Heart left ventricle (tissue), 16 donors: ENCODE measurements around the gene SLC2A10. TPM values are rescaled to one million over a fixed set of nuclear protein-coding genes. Genes with fewer than 3 reads are reported as not detected.

Experiments
- ATAC-seq, 4 donors: fragments of 200-7000 bp; cut with Tn5 transposase; one replicate each; pipeline ENCODE4 v1.9.1; 2020 to 2022; ENCODE audit warnings: moderate library complexity in 4 of 4, mild to moderate bottlenecking in 3 of 4, moderate number of reproducible peaks in 1 of 4
- DNase-seq, 5 donors: peaks; one replicate each; pipeline ENCODE4 v3.0.0-alpha.2; 2020
- H3K27ac ChIP-seq, 12 donors: fragments of 200-600 bp; sonication (generic) in 4 of 12; one replicate each; pipeline versions ENCODE4 v1.5.0 to v1.8.0; 2016 to 2022; ENCODE audit warnings: mild to moderate bottlenecking in 2 of 12
- H3K27me3 ChIP-seq, 9 donors: fragments of 200-600 bp; sonication (generic) in 2 of 9; one replicate each; pipeline versions ENCODE4 v1.5.1 to v1.8.0; 2016 to 2022; ENCODE audit warnings: mild to moderate bottlenecking in 3 of 9
- H3K36me3 ChIP-seq, 9 donors: fragments of 200-600 bp; sonication (generic) in 2 of 9; one replicate each; pipeline versions ENCODE4 v1.5.0 to v1.8.0; 2018 to 2022; ENCODE audit warnings: mild to moderate bottlenecking in 2 of 9
- H3K4me1 ChIP-seq, 12 donors: fragments of 200-600 bp; sonication (generic) in 4 of 12; one replicate each; pipeline versions ENCODE4 v1.5.0 to v1.8.0; 2016 to 2022; ENCODE audit warnings: mild to moderate bottlenecking in 3 of 12
- H3K4me3 ChIP-seq, 12 donors: fragments of 200-600 bp; sonication (generic) in 4 of 12; one replicate each; pipeline versions ENCODE4 v1.5.0 to v1.8.0; 2017 to 2022; ENCODE audit warnings: mild to moderate bottlenecking in 9 of 12, moderate library complexity in 4 of 12
- H3K9me3 ChIP-seq, 12 donors: fragments of 200-600 bp; sonication (generic) in 4 of 12; one replicate each; pipeline versions ENCODE4 v1.5.0 to v1.8.0; 2016 to 2022; ENCODE audit warnings: mild to moderate bottlenecking in 1 of 12
- POLR2A ChIP-seq, 2 donors: fragments of 450-650 bp; IDR thresholded peaks; one replicate each; pipeline ENCODE4 v1.6.1; 2017; ENCODE audit warnings: antibody characterized with exemption in 2 of 2, mild to moderate bottlenecking in 2 of 2, moderate library complexity in 2 of 2
- WGBS, 4 donors: extraction: QIAGEN DNeasy Blood & Tissue Kit in 2 of 4; methylation state at CpG; one replicate each; pipeline versions ENCODE4 v1.1.5 to v1.1.7; 2013 to 2018; 5-methylcytosine and 5-hydroxymethylcytosine counted together
- intact Hi-C, 10 donors: fragments of 100-400 bp; cut with DNase I; formaldehyde crosslinking; loops; one replicate each; pipeline versions ENCODE4 v1.11.1 to v1.14.2; 2022
- polyA plus RNA-seq, 2 donors: library from polyadenylated mRNA; stranded (reverse); fragments of 200-250 nt; gene quantifications; one replicate each; pipeline ENCODE4 v1.2.3, GENCODE V29; 2013
- total RNA-seq, 9 donors: library from RNA; depleted of rRNA in 2 of 9; stranded (reverse); fragments of >200 nt in 2 of 9; fragmentation: NEBNext Ultra II Directional in 3 of 9; extraction: Animal tissue kit (Norgen Biotek cat#: 25700) in 3 of 9; gene quantifications; one replicate each; pipeline versions ENCODE4 v1.1.0 to v1.2.4, GENCODE V29; 2016 to 2023
- TF ChIP-seq, protein P1 (sequence below), 12 donors: fragments of 200-600 bp; sonication (generic) in 4 of 12; IDR thresholded peaks; one replicate each; pipeline versions ENCODE4 v1.5.0 to v1.8.0; 2018 to 2022; ENCODE audit warnings: antibody characterized with exemption in 12 of 12, mild to moderate bottlenecking in 5 of 12
- donor health status: ischemic (EF 13 %, LVEDD 7.1; RV severe dilation, severe dysfunction).
- donor health status: healthy with polysubstance abuse.
- donor health status: DM: no; HTN: yes; CAD: no.
- donor health status: DM: no; HTN: no; CAD: no.
- donor health status: ischemic (EF 25% LVEDD 6.9; RV normal size, moderate dysfunction).
- donor health status: ischemic (EF 25% LVEDD 5.7; RV mildly dilated, moderate dysfunction).
- donor health status: healthy.
- donor health status: DM: yes; HTN: yes; CAD: no.
- donor health status: ischemic (EF 35%, LVEDD 5.7; RV mildly dilated, moderate dysfunction).
- donor health status: nonischemic (EF 11% LVEDD 7.7; RV severe dilation, severe dysfunction).
- donor health status: DM: yes; HTN: yes; CAD: no.
- donor health status: PGD.
- donor health status: ischemic (EF 29% LVEDD 5.4; RV normal size, mild dysfunction).
- donor health status: nonischemic (EF 23%, LVEDD 6.1; RV moderate dilation, normal function).

Gene SLC2A10
- total and polyA plus RNA-seq, 11 donors: 1.4 to 6.3 (median 2.8) TPM

DNA sequence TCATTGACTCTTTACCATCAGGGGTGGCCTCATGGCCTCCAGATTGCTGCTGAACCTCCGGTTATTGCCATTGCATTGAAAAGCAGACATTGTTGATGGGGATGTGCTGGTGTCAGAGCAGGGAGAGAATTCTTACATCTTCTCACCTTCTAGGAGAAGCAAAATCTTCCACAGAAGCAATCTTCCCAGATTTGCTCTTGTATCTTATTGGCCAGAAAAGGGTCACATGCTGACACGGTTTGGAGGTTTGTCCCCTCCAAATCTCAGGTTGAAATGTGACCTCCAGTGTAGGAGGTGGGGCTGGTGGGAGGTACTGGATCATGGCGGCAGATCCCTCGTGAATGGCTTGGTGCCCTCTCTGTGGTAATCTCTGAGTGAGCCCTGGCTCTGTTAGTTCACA is 30.9 kb upstream of the SLC2A10 start:
- no peak for TF ChIP-seq POLR2A (IDR thresholded peaks at IDR 0.05)
- TF ChIP-seq, protein P1, sequence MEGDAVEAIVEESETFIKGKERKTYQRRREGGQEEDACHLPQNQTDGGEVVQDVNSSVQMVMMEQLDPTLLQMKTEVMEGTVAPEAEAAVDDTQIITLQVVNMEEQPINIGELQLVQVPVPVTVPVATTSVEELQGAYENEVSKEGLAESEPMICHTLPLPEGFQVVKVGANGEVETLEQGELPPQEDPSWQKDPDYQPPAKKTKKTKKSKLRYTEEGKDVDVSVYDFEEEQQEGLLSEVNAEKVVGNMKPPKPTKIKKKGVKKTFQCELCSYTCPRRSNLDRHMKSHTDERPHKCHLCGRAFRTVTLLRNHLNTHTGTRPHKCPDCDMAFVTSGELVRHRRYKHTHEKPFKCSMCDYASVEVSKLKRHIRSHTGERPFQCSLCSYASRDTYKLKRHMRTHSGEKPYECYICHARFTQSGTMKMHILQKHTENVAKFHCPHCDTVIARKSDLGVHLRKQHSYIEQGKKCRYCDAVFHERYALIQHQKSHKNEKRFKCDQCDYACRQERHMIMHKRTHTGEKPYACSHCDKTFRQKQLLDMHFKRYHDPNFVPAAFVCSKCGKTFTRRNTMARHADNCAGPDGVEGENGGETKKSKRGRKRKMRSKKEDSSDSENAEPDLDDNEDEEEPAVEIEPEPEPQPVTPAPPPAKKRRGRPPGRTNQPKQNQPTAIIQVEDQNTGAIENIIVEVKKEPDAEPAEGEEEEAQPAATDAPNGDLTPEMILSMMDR (IDR thresholded peaks at IDR 0.05): no peak
- Histone ChIP-seq H3K9me3 (no peaks in the 10 kb centered on the region), H3K4me3 (no peak overlapping the region), H3K27me3 (no peaks in the 10 kb centered on the region), H3K36me3 (no peaks in the 10 kb centered on the region), H3K4me1 (peaks cover 0 to 23% (median 13%) of the 10 kb centered on the region in 12 donors), H3K27ac (no peak overlapping the region)
- WGBS, 4 donors: 71 to 86% (median 77%) methylated on average over 4 of the region's 4 CpGs
- intact Hi-C loops: no loop called here
- DNase-seq (no peak), ATAC-seq (no peak)

DNA sequence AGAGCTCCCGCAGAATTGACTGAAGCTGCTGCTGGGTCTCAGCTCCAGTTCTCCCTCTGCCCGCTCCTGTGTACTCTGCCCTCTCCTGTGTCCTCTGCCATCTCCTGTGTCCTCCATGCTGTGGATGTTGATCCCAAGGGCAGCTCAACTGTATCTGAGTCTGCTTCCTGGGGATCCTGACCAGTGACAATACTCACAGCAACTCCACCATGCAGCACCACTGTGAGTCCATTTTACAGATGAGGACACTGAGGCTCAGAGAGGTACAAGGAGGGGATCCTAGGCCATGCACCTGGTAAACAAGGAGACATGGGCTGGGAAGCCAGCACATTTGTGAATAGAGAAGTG is 28.8 kb upstream of the SLC2A10 start:
- TF ChIP-seq, protein P1 (IDR thresholded peaks at IDR 0.05): no peak
- TF ChIP-seq POLR2A (IDR thresholded peaks at IDR 0.05): no peak
- no peak for DNase-seq
- H3K36me3 ChIP-seq: peaks cover 0 to 9% (median 0%) of the 10 kb centered on the region in 9 donors
- H3K4me3 ChIP-seq: no peak overlapping the region
- no peaks in the 10 kb centered on the region for H3K9me3 ChIP-seq
- WGBS, 4 donors: 86 to 100% (median 94%) methylated on average over 2 of the region's 2 CpGs
- H3K27ac ChIP-seq: no peak overlapping the region
- intact Hi-C loops: loop anchor here (1.0 to 10.0 kb wide), 8 partner anchors 118 to 546 kb away; no protein-coding TSS in a partner anchor
- ATAC-seq: no peak
- peaks cover 0 to 29% (median 20%) of the 10 kb centered on the region in 12 donors for H3K4me1 ChIP-seq
- H3K27me3 ChIP-seq: no peaks in the 10 kb centered on the region

- DNase-seq (peak in 3 of 5 donors; percentile 24 to 40 (median 35)), ATAC-seq (peak in 2 of 4 donors; percentile 28 to 49)
- no peak for TF ChIP-seq POLR2A (IDR thresholded peaks at IDR 0.05)
- TF ChIP-seq, protein P1 (IDR thresholded peaks at IDR 0.05): peak; percentile 56 to 80 (median 77)
- Histone ChIP-seq H3K36me3 (peaks cover 0 to 15% (median 4%) of the 10 kb centered on the region in 9 donors), H3K4me3 (no peak overlapping the region), H3K4me1 (peaks cover 0 to 31% (median 20%) of the 10 kb centered on the region in 12 donors), H3K27ac (no peak overlapping the region), H3K9me3 (no peaks in the 10 kb centered on the region), H3K27me3 (no peaks in the 10 kb centered on the region)
- 49 to 51% (median 50%) methylated on average over 14 of the region's 14 CpGs for WGBS, 4 donors
- intact Hi-C loops: loop anchor here (1.0 to 10.0 kb wide), 8 partner anchors 118 to 546 kb away; no protein-coding TSS in a partner anchor
Measured at GRCh38 chr20:46681032-46681854, 28.2 kb upstream of the SLC2A10 start.

- Histone ChIP-seq H3K4me3 (no peak overlapping the region), H3K36me3 (peaks cover 0 to 23% (median 11%) of the 10 kb centered on the region in 9 donors), H3K9me3 (no peaks in the 10 kb centered on the region), H3K27me3 (no peaks in the 10 kb centered on the region), H3K4me1 (peaks cover 0 to 39% (median 23%) of the 10 kb centered on the region in 12 donors), H3K27ac (no peak overlapping the region)
- intact Hi-C loops: loop anchor here in 8 of 10 donors (5.0 to 10.0 kb wide), 4 partner anchors 120 to 547 kb away; no protein-coding TSS in a partner anchor
- WGBS, 4 donors: 84 to 87% (median 87%) methylated on average over 9 of the region's 9 CpGs
- DNase-seq (no peak), ATAC-seq (no peak)
- TF ChIP-seq POLR2A (IDR thresholded peaks at IDR 0.05): no peak
- TF ChIP-seq, protein P1 (IDR thresholded peaks at IDR 0.05): no peak
Measured at GRCh38 chr20:46682063-46682821, 27.2 kb upstream of the SLC2A10 start.
